Measurements from ENCODE around the gene PRTFDC1.
A peak's percentile ranks its signal among the peaks of the same experiment; 100 is the strongest.

The PRTFDC1 gene

DNA sequence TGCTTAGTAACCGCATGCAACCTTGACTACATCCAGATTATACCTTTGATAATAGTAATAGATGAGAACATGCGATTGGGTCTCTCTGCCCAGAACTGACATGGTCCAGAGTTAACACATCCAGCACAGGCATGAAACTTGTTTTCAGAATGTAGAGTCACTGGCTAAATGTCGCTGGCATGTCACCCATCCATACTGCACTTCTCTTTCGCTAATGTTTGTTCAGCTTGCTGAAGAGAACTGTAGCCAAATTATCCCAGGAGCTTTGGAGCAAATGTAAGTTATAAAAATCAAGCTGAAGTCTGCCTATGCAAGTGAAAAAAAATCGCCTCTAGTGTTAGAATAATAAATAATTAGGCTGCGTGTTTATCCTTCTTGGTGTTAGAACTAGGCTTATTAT is 98.2 kb downstream of the PRTFDC1 start:
- TF ChIP-seq, protein P1, sequence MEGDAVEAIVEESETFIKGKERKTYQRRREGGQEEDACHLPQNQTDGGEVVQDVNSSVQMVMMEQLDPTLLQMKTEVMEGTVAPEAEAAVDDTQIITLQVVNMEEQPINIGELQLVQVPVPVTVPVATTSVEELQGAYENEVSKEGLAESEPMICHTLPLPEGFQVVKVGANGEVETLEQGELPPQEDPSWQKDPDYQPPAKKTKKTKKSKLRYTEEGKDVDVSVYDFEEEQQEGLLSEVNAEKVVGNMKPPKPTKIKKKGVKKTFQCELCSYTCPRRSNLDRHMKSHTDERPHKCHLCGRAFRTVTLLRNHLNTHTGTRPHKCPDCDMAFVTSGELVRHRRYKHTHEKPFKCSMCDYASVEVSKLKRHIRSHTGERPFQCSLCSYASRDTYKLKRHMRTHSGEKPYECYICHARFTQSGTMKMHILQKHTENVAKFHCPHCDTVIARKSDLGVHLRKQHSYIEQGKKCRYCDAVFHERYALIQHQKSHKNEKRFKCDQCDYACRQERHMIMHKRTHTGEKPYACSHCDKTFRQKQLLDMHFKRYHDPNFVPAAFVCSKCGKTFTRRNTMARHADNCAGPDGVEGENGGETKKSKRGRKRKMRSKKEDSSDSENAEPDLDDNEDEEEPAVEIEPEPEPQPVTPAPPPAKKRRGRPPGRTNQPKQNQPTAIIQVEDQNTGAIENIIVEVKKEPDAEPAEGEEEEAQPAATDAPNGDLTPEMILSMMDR (conservative IDR thresholded peaks at IDR 0.05), result no peak
- H3K27ac ChIP-seq, result peak overlapping the region; percentile 32

DNA sequence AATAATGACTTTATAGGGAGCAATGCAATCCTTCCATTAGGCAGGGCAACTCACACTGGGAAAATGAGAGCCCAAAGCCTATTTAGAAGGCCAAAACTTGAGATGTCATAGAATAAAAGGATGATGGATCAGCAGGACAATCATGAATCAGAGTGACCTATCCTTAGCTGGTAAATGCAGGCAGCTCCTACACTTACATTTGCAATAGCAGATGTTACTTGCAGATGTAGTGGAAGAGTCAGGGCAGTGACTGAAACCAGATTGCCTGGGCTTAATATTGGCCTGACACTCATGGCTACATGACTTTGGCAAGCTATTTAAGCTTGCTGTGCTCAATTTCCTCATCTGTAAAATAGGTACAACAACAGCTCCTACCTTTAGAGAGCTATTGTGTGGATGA is 98.7 kb downstream of the PRTFDC1 start:
- H3K27ac ChIP-seq, result peak overlapping the region; percentile 32; the same call in 1 of the 2 replicates
- TF ChIP-seq, protein P1 (conservative IDR thresholded peaks at IDR 0.05), result no peak

DNA sequence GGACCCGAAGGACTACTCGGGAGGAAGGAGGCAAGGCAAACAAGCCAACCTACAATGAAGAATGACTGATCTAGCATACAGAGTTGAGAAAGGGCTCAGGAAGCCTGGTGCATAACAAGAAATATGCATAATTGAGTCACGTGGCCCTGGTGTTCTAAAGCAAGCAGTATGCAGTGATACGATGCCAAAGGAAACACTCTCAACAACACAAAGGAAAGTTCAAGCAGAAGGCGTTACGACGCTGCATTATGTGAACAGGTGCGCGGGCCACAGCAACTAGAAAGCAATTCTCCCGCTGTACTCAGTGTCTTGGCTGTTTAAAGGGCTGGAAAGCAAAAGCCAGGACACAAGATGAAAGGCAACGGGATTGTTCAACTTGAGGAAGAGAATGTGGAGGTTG is 100.8 kb downstream of the PRTFDC1 start:
- TF ChIP-seq, protein P1 (conservative IDR thresholded peaks at IDR 0.05), result no peak
- no peak overlapping the region for H3K27ac ChIP-seq

DNA sequence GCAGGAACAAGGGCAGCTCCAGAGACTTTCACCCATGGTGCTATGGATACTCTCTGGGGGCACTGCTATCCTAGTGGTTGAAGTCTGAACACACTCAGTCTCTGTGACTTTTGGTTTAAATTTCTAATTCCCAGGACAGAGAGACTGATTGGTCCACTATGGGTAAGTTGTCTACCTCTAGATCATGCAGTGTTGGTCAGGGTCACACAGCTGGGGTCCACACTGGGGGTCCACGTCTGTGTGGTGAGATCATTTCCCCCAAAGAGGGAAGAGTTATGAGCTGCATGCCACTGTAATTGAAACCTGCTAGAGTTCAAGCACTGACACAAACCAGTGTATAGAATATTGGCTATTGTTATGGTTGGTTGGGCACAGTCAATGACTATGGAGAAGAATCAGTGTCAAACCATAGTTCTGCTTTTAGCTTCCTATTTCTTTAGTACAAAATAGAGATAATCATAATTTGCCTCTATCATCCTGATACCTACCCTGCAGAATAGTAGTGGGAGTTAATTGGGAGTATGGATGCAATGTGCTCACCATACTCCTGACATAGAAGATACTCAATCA is 101.6 kb downstream of the PRTFDC1 start:
- TF ChIP-seq, protein P1 (conservative IDR thresholded peaks at IDR 0.05), result no peak
- H3K27ac ChIP-seq, result no peak overlapping the region

DNA sequence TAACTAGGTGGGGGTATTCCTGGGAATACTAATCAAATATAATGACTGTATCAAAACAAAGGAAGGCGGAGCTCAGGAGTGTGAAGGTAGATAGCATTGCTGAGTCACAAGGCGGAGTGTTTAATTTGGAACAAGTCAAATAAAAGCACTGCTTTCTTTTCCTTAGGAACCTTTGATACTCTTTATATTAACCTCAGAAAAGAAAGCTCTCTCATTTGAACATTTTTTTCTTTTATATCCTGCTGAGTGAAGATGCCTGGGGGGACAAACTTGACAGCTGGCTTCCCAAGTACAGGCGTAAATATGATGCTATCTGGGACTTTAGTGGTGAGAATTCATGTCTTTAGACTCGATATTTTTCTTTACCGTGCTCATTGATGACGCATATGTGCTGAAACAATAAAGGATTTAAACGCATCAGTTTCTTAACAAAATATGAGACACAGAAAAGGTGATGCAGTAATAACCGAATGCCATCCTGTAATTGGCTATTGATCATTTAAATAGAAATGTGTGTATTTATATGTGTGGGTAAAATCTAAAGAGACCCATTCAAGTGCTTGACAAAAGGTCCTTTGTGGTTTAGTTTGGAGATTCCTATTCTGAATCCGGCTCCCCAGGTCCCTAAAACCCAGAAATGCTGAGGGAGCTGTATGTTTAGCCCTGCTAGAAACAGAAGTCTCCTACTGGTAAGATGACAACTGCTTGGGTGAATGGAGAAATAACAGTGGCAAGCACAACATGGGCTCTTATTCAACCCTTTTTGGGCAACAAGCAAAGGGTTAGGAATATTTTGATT is 102.7 kb downstream of the PRTFDC1 start:
- TF ChIP-seq, protein P1 (conservative IDR thresholded peaks at IDR 0.05), result no peak
- 0 out of 2 replicates have a peak overlapping the region, but pooled peaks have one; percentile 11 for H3K27ac ChIP-seq

DNA sequence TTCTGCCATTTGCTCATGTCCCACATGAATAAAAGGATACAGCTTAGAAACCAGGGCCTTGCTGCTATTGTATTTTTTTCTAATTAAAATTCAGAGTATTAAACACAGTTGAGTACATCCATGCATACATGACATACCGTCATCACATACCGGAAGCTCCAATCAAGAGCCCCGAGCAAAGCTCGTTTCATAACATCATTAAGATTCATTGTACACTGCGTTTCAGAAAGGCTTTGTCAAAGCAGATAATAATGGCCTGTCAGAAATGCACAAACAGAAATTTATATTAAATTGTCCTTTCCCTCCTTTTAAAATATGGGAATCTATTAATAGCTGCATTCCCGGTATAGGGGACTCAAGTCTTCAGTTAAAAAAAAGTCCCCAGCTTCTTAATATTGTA is 103.4 kb downstream of the PRTFDC1 start:
- TF ChIP-seq, protein P1 (conservative IDR thresholded peaks at IDR 0.05), result no peak
- H3K27ac ChIP-seq, result 0 out of 2 replicates have a peak overlapping the region, but pooled peaks have one; percentile 11

DNA sequence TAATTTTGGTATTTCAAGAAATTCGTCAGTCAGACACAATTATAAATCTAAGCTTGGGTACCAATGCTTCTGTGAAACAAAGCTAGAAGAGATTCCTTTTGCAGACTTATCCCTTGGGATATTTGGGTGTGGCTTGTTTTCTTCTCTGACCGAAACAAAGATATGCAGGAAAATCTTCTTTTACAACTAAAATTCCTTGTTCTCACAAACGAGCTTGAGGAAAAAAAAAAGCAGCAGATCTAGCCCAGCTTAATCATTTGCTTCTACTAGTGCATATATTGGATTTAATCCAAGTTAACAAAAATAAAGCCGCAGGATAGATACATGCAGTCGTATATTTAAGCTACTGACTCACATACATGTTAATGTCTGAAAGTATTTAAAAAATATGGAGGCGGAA is 104.2 kb downstream of the PRTFDC1 start:
- TF ChIP-seq, protein P1 (conservative IDR thresholded peaks at IDR 0.05), result no peak
- no peak overlapping the region for H3K27ac ChIP-seq
